LNCAP (cell line): Measurements from ENCODE around the gene GXYLT2.

Experiments
- CTCF ChIP-seq: fragments of 450-650 bp; IDR thresholded peaks from 2 replicates; pipeline ENCODE4 v1.5.1; 2017; ENCODE audit warnings: mild to moderate bottlenecking

GXYLT2 gene

GRCh38 chr3:72855001-72855400 is 32.8 kb upstream of the GXYLT2 start:
- TF ChIP-seq CTCF: no peak

DNA sequence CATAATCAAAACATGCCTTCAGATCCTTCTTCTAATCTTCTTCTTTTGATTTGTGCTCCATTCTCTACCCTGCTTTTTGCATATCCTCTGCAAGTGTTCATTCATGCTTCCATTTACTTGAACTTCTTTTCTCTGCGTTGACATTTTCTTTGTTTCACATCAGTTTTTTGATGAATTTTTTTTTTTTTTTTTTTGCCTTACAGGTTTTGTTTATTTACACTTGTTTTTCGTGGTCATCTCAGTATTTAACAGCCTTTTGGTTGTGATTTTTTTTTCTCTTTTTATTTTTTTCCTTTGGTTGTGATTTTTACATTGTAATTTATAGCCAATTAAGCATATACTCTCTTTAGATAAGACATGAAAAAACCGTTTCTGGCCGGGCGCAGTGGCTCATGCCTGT is 27.8 kb upstream of the GXYLT2 start:
- TF ChIP-seq CTCF: no peak

DNA sequence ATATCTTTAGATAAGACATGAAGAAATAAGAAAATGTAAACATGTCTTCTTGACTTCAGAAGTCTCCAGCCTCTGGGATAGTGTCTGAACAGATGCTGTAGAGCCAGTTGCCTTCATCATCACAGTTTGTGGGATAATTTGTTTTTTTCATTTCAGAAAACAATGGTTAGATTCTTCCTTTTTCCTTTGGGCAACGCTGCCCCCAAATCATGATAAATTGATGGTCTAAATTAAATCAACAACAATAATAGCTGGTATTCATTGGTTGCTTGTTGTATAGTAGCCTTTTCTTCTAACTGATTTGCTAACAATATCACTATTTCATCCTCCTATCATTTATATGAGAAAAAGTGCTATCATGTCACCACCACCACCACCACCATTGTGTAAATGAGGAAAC is 27.0 kb upstream of the GXYLT2 start:
- no peak for TF ChIP-seq CTCF

GRCh38 chr3:72862314-72863090 is 25.3 kb upstream of the GXYLT2 start:
- no peak for TF ChIP-seq CTCF

DNA sequence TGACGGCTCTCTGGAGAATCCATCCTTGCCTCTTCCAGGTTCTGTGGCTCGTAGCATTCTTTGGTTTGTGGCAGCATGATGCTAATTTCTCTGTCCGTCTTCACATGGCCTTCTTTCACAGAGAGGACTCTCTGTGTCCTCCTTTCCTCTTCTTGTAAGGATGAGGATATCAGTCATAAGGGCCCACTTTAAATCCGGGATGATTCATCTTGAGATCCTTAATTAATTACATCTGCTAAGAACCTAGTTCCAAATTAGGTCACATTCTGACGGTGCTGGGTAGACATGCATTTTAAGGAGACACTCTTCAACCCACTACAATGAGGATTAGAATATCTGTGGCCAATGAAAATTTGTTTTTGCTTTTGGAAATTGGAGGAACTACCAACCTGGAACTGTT is 15.7 kb upstream of the GXYLT2 start:
- no peak for TF ChIP-seq CTCF

GRCh38 chr3:72887343-72887704 is 522 bp upstream of the GXYLT2 start:
- TF ChIP-seq CTCF: no peak

DNA sequence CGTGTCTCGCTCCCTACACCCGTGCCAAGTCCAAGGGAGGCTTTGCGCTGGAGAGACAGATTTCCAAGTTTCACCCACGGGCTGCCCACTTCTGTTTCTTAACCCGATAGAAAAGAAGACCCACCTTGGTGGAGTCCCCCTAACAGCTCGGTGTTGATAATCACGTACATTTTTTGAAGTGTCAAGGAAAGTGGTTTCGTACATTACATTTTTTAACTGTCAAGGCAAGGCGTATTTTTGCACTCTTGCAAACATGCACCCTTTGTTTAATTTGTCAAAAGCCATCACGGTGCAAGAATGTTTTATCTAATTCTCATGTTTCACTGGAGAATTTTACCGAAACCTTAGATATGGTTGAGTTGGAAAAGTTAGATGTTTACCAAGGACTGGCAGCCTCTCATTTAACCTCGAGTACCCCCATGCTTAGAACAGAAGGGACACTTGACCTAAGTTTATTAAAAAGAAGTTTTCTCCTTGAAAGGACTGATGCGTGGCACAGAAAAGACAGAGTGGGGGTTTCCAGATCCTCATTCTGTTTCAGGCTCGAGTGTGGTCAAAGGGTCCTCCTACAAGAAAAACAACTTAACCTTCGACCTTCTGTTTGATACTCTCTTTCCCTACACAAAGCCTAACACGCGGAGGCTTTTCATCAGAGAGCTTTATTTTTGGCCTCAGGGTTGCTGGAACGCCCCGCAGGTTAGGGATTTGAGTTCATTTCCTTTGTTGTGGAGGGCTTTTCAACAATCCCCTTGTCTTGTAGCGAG is 882 bp downstream of the GXYLT2 start:
- TF ChIP-seq CTCF: no peak
